NCI-H2029 treated with DMSO at 0.1 percent for 48 hours (cell line): ENCODE data around the gene TMEM225B.
"Not testable (repeated sequence)": the region's sequence is repeated elsewhere in the genome, so short reads cannot be mapped to it uniquely, and the experiment has no call there.

Source experiments
- DNase-seq: peaks from one replicate; lab custom pipeline; 2025; lab: John Stamatoyannopoulos, UW

The TMEM225B gene, protein sequence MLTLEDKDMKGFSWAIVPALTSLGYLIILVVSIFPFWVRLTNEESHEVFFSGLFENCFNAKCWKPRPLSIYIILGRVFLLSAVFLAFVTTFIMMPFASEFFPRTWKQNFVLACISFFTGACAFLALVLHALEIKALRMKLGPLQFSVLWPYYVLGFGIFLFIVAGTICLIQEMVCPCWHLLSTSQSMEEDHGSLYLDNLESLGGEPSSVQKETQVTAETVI

GRCh38 chr7:99597762-99598501 is at the start of gene TMEM225B:
TMEM225B (plus strand) TSS chr7:99598267; CDS start chr7:99604389, 6,122 bp downstream.
- DNase-seq: no peak

- DNase-seq: not testable (repeated sequence)
These were observed 48.5 kb upstream of the TMEM225B start for GRCh38 chr7:99549545-99549944.

- DNase-seq: no peak
These were observed 46.7 kb upstream of the TMEM225B start for GRCh38 chr7:99551334-99551733.

GRCh38 chr7:99551767-99552463 is 46.2 kb upstream of the TMEM225B start, which contains the start of gene FAM200A:
FAM200A (minus strand) TSS chr7:99552114; CDS start chr7:99548407, 3,707 bp downstream.
- DNase-seq: peak; percentile 37

DNA sequence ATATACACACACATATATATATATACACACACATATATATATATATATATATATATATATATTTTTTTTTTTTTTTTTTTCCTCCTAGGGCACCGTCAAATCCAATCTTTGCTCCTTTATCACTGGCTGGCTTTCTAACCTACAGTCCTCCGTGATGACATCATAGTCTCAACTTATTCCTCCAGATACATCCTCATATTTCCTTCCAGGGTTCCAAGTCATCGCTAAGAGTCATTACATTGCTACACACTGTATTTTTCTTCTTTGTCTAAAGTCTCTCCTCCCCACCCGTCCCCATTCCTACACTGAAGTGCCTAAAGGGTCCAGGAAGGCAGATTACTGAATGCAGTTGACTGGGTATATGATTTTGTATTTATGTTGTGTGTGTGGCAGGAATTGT is 45.0 kb upstream of the TMEM225B start:
- no peak for DNase-seq

GRCh38 chr7:99554939-99555338 is 43.1 kb upstream of the TMEM225B start:
- DNase-seq: no peak

DNA sequence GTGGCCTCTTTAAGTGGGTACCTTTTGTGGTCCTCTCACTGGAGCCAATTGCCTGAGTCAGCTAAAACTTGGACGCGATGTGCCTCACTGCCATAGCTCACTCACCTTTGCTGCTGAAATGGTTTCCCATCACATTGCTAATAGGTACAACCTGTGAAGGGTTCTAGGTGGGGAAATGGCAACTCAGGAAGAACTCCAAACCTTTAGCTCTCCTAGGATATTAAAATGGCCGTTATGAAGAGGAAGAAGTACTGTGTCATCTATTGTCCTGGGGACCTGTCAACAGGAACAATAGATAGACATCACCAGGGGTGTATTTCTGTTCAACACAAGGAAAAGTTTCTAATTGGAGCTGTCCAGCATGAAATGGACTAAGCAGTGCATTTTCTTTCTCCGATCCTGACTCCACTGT is 40.9 kb upstream of the TMEM225B start:
- DNase-seq: no peak

DNA sequence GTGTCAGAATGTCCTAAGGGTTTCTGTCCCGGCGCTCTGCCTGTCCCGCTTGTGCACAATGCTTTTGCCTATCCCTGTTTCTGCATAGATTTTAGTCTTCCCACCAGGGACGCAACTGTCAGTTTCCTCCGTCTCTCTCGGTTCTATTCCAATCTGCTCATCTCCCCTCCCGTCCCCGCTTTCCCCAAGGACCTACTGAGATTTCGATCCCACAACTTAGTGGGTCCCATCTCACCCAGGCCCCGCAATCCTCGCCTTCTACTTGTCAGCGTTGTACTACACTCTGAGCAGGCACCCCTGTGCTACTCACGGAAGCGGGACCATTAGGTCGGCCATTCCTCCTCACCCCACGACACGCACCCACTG is 40.1 kb upstream of the TMEM225B start:
- DNase-seq: no peak

GRCh38 chr7:99558306-99559174 is 39.5 kb upstream of the TMEM225B start, which contains the start of gene ZNF655:
ZNF655 (plus strand) TSS chr7:99558642; CDS start chr7:99560560, 1,918 bp downstream.
- peak; percentile 65 for DNase-seq

DNA sequence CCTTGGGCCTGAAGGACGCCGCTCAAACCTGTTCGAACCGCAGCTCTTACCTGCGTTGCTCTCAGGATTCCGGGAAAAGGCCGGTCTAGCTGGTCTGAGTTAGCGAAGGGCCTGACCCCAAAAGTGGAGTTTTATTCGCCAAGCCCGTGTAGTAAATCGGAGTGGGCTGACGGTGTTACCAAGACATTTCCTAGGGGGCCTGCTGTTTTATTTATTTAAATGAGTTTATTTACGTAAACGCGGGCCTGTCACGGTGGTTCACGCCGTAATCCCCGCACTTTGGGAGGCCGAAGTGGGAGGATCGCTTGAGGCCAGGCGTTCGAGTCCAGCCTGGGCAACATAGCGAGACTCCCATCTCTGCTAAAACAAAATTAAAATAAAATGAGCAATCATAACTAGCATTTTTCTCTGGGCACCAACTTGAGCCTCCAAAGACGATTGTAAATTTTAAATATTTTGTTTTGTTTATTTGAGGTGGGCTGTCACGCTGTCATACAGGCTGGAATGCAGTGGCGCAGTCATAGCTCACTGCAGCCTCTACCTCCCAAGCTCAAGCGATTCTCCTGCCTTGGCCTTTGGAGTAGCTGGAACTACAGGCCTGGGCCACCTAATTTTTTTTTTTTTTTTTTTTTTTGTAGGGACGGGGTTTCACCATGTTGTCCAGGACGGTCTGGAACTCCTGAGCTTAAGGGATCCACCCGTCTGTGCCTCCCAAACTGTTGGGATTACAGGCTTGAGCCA is 38.7 kb upstream of the TMEM225B start:
- DNase-seq: no peak

DNA sequence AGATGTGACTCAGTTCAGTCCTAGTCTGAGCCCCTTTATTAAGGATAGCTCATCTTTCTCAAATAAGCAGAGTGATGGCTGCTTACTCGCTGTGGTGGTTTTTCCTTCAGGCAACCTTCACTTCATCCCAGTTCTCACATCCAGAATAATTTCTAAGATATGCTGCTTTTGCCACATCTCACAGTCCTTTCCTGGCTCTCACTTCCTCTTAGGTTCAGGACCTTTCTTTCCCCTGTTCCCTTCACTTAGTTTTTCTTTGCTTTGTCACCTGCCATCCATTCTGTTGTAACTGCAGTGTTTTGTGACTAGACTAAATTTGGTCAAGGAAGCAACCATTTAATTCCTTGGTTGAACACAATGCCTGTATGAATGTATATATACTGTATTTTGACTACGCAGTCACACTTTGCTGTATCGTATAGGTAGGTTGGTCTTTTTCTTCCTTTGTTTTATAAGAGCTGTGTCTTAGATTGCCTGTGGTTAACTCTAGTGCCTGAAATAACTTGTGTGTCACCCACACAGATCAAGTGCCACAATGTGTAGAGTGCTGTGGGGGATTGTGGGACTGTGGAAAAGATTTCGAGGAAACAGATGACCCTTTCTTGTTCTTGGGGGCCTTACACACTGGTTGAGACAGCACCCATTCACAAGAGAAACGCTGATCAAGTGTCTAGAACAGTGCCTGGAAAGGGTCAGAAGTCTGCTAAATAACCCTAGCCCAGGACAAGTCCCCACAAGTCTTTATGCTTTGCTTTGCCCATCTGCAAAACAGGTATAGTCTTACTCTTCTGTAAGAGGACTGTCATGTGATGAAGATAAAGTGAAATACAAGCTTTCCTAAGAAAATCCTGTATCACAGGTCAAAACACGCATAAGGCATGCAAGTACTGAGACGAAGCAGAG is 37.0 kb upstream of the TMEM225B start:
- no peak for DNase-seq

DNA sequence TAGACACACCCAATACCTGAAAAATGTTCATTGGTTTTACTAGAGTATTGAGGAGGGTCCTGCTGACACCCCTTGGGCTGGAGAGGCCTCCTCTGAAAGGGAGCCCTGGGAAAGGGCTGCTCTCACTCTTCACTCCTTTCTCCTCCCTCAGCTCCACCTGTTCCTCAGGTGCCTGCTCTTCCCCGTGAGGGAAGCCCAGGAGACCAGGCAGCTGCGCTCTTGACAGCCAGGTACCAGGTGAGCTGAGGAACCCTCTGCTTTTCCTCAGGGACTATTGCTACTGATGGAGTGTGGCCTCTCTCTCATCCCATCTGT is 36.4 kb upstream of the TMEM225B start:
- no peak for DNase-seq

- DNase-seq: no peak
These were observed 35.8 kb upstream of the TMEM225B start for GRCh38 chr7:99562114-99562784.

- DNase-seq: no peak
These were observed 35.2 kb upstream of the TMEM225B start for GRCh38 chr7:99562832-99563231.

DNA sequence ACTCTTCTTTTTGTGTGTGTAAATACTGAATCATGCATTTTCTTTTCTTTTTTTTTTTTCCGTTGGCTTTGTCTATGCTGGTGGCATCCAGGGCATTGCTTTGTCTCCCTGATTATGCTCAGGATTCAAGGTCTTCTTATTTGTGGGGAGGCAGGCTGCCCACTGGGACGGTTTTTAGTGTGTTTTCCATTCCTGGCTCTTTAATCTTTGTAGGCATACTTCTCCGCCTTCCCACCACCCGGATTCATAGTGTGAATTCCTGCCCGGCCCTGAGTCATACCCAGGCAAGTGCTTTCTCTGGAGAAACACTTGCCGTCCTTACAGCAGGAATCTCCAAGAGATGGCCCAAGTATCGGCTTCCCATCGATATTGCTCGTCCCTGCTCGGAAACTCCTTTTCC is 34.4 kb upstream of the TMEM225B start:
- DNase-seq: no peak

- not testable (repeated sequence) for DNase-seq
These were observed 29.3 kb upstream of the TMEM225B start for GRCh38 chr7:99568770-99569169.

DNA sequence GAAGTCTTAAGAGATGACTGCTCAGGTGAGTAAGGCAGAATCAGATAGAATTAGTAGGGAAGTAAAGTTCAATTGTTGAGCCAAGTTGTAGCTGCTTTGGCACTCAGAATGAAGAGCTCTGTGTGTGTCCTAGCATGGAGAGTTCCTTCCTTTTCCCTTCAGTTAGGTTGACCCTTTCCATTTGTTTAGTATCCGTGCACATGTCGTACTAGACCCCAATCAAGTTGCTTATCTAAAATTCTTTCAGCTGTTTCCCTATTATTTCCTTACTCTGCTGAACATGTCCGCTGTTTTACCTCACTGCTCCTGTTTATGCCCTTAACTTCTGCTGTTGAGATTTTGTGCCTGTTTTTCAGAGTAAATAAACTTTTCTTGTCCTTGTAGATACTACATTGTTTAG is 26.3 kb upstream of the TMEM225B start:
- DNase-seq: no peak

- no peak for DNase-seq
These were observed 24.8 kb upstream of the TMEM225B start for GRCh38 chr7:99573257-99573656.

- no peak for DNase-seq
These were observed 21.8 kb upstream of the TMEM225B start for GRCh38 chr7:99576251-99576650.
